ENCODE results near the gene AGO1. TPM values are rescaled to one million over a fixed set of nuclear protein-coding genes. Genes with fewer than 3 reads are reported as not detected.
"Not testable (repeated sequence)": the region's sequence is repeated elsewhere in the genome, so short reads cannot be mapped to it uniquely, and the experiment has no call there.

The AGO1 gene
- total and polyA plus RNA-seq, 2 experiments from 2014 or later = 7.6 to 22.2 TPM

- 57% methylated on average over 3 of the region's 3 CpGs for WGBS (ENCODE audit: low lambda C conversion rate, missing lambda C conversion rate)
- TF ChIP-seq EZH2 (IDR thresholded peaks at IDR 0.05; ENCODE audit: borderline replicate concordance) (no peak), EZH2phosphoT487 (IDR thresholded peaks at IDR 0.05; ENCODE audit: low read depth, severe bottlenecking, unreplicated experiment) (no peak), CTCF (IDR thresholded peaks at IDR 0.05; ENCODE audit: poor library complexity) (no peak)
- no peak for DNase-seq (ENCODE audit: low spot score)
These were observed 76.3 kb downstream of the AGO1 start for GRCh38 chr1:35959304-35959703.

GRCh38 chr1:35962952-35963351, 79.9 kb downstream of the AGO1 start:
- Histone ChIP-seq H3K4me3 (no peak overlapping the region), H3K27me3 (no peaks in the 10 kb centered on the region), H3K79me2 (peaks cover 47% of the 10 kb centered on the region), H3K9me2 (replicated peaks; ENCODE audit: insufficient read depth) (no peaks in the 10 kb centered on the region), H3K27ac (no peak overlapping the region), H3K4me2 (no peak overlapping the region), H3K4me1 (ENCODE audit: insufficient read depth) (peaks cover 8% of the 10 kb centered on the region), H3K9me3 (ENCODE audit: low read depth) (no peaks in the 10 kb centered on the region), H2AFZ (no peak overlapping the region), H3K36me3 (replicated peaks; ENCODE audit: insufficient read depth, low read depth) (no peaks in the 10 kb centered on the region), H4K20me1 (ENCODE audit: insufficient read depth, poor library complexity, severe bottlenecking) (peaks cover 20% of the 10 kb centered on the region)
- 97% methylated on average over 2 of the region's 2 CpGs for WGBS (ENCODE audit: low lambda C conversion rate, missing lambda C conversion rate)
- TF ChIP-seq EZH2 (IDR thresholded peaks at IDR 0.05; ENCODE audit: borderline replicate concordance) (no peak), EZH2phosphoT487 (IDR thresholded peaks at IDR 0.05; ENCODE audit: low read depth, severe bottlenecking, unreplicated experiment) (no peak), CTCF (IDR thresholded peaks at IDR 0.05; ENCODE audit: poor library complexity) (no peak)
- DNase-seq (ENCODE audit: low spot score) = no peak

More at GRCh38 chr1:35959304-35959703, 76.3 kb downstream of the AGO1 start:
- H3K79me2 ChIP-seq = peaks cover 63% of the 10 kb centered on the region
- no peaks in the 10 kb centered on the region for H3K27me3 ChIP-seq
- peaks cover 8% of the 10 kb centered on the region for H3K4me1 ChIP-seq (ENCODE audit: insufficient read depth)
- H3K4me2 ChIP-seq = peak overlapping the region; percentile 14
- H3K27ac ChIP-seq = no peak overlapping the region
- H3K36me3 ChIP-seq (replicated peaks; ENCODE audit: insufficient read depth, low read depth) = no peaks in the 10 kb centered on the region
- H4K20me1 ChIP-seq (ENCODE audit: insufficient read depth, poor library complexity, severe bottlenecking) = peaks cover 12% of the 10 kb centered on the region
- H2AFZ ChIP-seq = no peak overlapping the region
- no peak overlapping the region for H3K4me3 ChIP-seq
- no peaks in the 10 kb centered on the region for H3K9me3 ChIP-seq (ENCODE audit: low read depth)
- no peaks in the 10 kb centered on the region for H3K9me2 ChIP-seq (replicated peaks; ENCODE audit: insufficient read depth)

DNA sequence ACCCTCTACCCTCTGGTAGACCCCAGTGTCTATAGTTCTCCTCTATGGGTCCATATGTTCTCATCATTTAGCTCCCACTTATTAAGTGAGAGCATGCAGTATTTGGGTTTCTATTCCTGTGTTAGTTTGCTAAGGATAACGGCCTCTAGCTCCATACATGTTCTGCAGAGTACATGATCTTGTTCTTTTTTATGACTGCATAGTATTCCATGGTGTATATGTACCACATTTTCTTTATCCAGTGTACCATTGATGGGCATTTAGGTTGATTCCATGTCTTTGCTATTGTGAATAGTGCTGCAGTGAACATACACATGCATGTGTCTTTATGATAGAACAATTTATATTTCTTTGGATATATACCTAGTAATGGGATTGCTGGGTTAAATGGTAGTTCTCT, 81.3 kb downstream of the AGO1 start:
- not testable (repeated sequence) for DNase-seq (ENCODE audit: low spot score); H3K9me2 ChIP-seq (replicated peaks; ENCODE audit: insufficient read depth); H3K27me3 ChIP-seq; H3K9me3 ChIP-seq (ENCODE audit: low read depth); H3K4me1 ChIP-seq (ENCODE audit: insufficient read depth); H2AFZ ChIP-seq; H3K4me2 ChIP-seq; H3K36me3 ChIP-seq (replicated peaks; ENCODE audit: insufficient read depth, low read depth); H3K4me3 ChIP-seq; H3K27ac ChIP-seq
- Histone ChIP-seq H4K20me1 (ENCODE audit: insufficient read depth, poor library complexity, severe bottlenecking) (peaks cover 24% of the 10 kb centered on the region), H3K79me2 (peaks cover 58% of the 10 kb centered on the region)
- WGBS (ENCODE audit: low lambda C conversion rate, missing lambda C conversion rate) = 100% methylated on average over 1 of the region's 1 CpG

- Histone ChIP-seq H3K4me3 (no peak overlapping the region), H3K4me2 (no peak overlapping the region), H3K27ac (no peak overlapping the region), H3K79me2 (peaks cover 41% of the 10 kb centered on the region), H4K20me1 (ENCODE audit: insufficient read depth, poor library complexity, severe bottlenecking) (peaks cover 12% of the 10 kb centered on the region), H3K9me3 (ENCODE audit: low read depth) (no peaks in the 10 kb centered on the region), H3K27me3 (no peaks in the 10 kb centered on the region), H3K4me1 (ENCODE audit: insufficient read depth) (no peaks in the 10 kb centered on the region), H2AFZ (no peak overlapping the region), H3K9me2 (replicated peaks; ENCODE audit: insufficient read depth) (no peaks in the 10 kb centered on the region), H3K36me3 (replicated peaks; ENCODE audit: insufficient read depth, low read depth) (no peaks in the 10 kb centered on the region)
- WGBS (ENCODE audit: low lambda C conversion rate, missing lambda C conversion rate) = 100% methylated on average over 1 of the region's 1 CpG
- no peak for DNase-seq (ENCODE audit: low spot score)
- TF ChIP-seq CTCF (IDR thresholded peaks at IDR 0.05; ENCODE audit: poor library complexity) (no peak), EZH2 (IDR thresholded peaks at IDR 0.05; ENCODE audit: borderline replicate concordance) (no peak), EZH2phosphoT487 (IDR thresholded peaks at IDR 0.05; ENCODE audit: low read depth, severe bottlenecking, unreplicated experiment) (no peak)
These were observed 85.4 kb downstream of the AGO1 start for GRCh38 chr1:35968396-35968795.
